IMR-90 (cell line): ENCODE data around the gene RAB38. TPM values are rescaled to one million over a fixed set of nuclear protein-coding genes. Genes with fewer than 3 reads are reported as not detected.

ENCODE experiments used
- ATAC-seq: fragments of 200-7000 bp; cut with Tn5 transposase; 2 replicates; pipeline ENCODE4 v1.9.1; 2020; ENCODE audit warnings: low read depth, mild to moderate bottlenecking, moderate library complexity
- BruUV-seq: library from RNA; stranded (reverse); fragments of 400-500 nt; replicated peaks from 2 replicates; lab custom pipeline; 2021; lab: Mats Ljungman, UMichigan
- CTCF ChIA-PET: fragments of 300-600 bp; formaldehyde crosslinking; extraction: SDS; loops from one replicate; lab custom pipeline; 2021; ENCODE audit warnings: antibody characterized with exemption; lab: Yijun Ruan, JAX
- POLR2A ChIA-PET: fragments of 300-600 bp; sonication (Branson Sonifier 250); formaldehyde crosslinking; loops from one replicate; lab custom pipeline; 2022; ENCODE audit warnings: antibody characterized with exemption; ENCODE audit not compliant: unreplicated experiment; lab: Charles Lee
- DNase-seq: peaks from one replicate; pipeline ENCODE4 v3.0.0; 2013
- H2AFZ ChIP-seq: replicated peaks from 2 replicates; pipeline ENCODE3; 2013; ENCODE audit warnings: low read length, mild to moderate bottlenecking; ENCODE audit not compliant: poor library complexity
- H2AK5ac ChIP-seq: 2 replicates; pipeline ENCODE4 v1.6.1; 2013; ENCODE audit warnings: low read depth, low read length, inconsistent platforms
- H2AK9ac ChIP-seq: replicated peaks from 2 replicates; pipeline ENCODE3; 2013; ENCODE audit warnings: mild to moderate bottlenecking, low read depth, low read length, moderate library complexity; ENCODE audit not compliant: poor library complexity
- H2BK120ac ChIP-seq: 2 replicates; pipeline ENCODE4 v1.6.1; 2013; ENCODE audit warnings: low read depth, low read length, inconsistent platforms
- H2BK15ac ChIP-seq: 3 replicates; pipeline ENCODE4 v1.6.1; 2013; ENCODE audit warnings: low read depth, low read length, inconsistent platforms
- H2BK20ac ChIP-seq: 2 replicates; pipeline ENCODE4 v1.6.1; 2013; ENCODE audit warnings: low read depth, mild to moderate bottlenecking, inconsistent platforms, low read length, moderate library complexity
- H2BK5ac ChIP-seq: 2 replicates; pipeline ENCODE4 v1.6.1; 2013; ENCODE audit warnings: mild to moderate bottlenecking, low read depth, low read length, inconsistent platforms; ENCODE audit not compliant: poor library complexity, severe bottlenecking
- H3K14ac ChIP-seq: replicated peaks from 2 replicates; pipeline ENCODE4 v1.6.1; 2013; ENCODE audit warnings: low read depth, low read length, inconsistent platforms
- H3K18ac ChIP-seq: 2 replicates; pipeline ENCODE4 v1.6.1; 2013; ENCODE audit warnings: low read depth, low read length, control low read depth
- H3K23ac ChIP-seq: 2 replicates; pipeline ENCODE4 v1.6.1; 2013; ENCODE audit warnings: low read depth, low read length, inconsistent platforms
- H3K27ac ChIP-seq: 2 replicates; pipeline ENCODE4 v1.5.1; 2013; ENCODE audit warnings: mild to moderate bottlenecking, control low read depth, low read length; ENCODE audit not compliant: insufficient read depth
- H3K27me3 ChIP-seq: 2 replicates; pipeline ENCODE4 v1.6.1; 2013; ENCODE audit warnings: low read length; ENCODE audit not compliant: control insufficient read depth, insufficient read depth
- H3K36me3 ChIP-seq: 2 replicates; pipeline ENCODE4 v1.6.1; 2013; ENCODE audit warnings: low read length, mixed read lengths; ENCODE audit not compliant: control insufficient read depth, insufficient read depth
- H3K4ac ChIP-seq: 2 replicates; pipeline ENCODE4 v1.6.1; 2013; ENCODE audit warnings: low read depth, low read length, inconsistent platforms
- H3K4me1 ChIP-seq: 2 replicates; pipeline ENCODE4 v1.6.1; 2013; ENCODE audit warnings: low read length, mixed read lengths; ENCODE audit not compliant: control insufficient read depth, insufficient read depth
- H3K4me2 ChIP-seq: 2 replicates; pipeline ENCODE4 v1.6.1; 2013; ENCODE audit warnings: low read depth, mild to moderate bottlenecking, control low read depth, low read length, moderate library complexity
- H3K4me3 ChIP-seq: 2 replicates; pipeline ENCODE4 v1.5.1; 2013; ENCODE audit warnings: low read depth, mild to moderate bottlenecking, control low read depth, low read length, moderate library complexity; ENCODE audit not compliant: insufficient read depth
- H3K56ac ChIP-seq: 2 replicates; pipeline ENCODE4 v1.6.1; 2013; ENCODE audit warnings: low read length, inconsistent platforms; ENCODE audit not compliant: insufficient read depth; ENCODE audit errors: extremely low read depth
- H3K79me1 ChIP-seq, 2 experiments: 2 replicates each; pipeline ENCODE4 v1.6.1; 2013; ENCODE audit warnings: low read length in 2 of 2, inconsistent platforms in 1 of 2, low read depth in 1 of 2
- H3K9ac ChIP-seq: 2 replicates; pipeline ENCODE4 v1.6.1; 2013; ENCODE audit warnings: low read depth, low read length, control low read depth
- H3K9me1 ChIP-seq: 2 replicates; pipeline ENCODE4 v1.6.1; 2013; ENCODE audit warnings: low read length, inconsistent platforms; ENCODE audit not compliant: insufficient read depth
- H3K9me3 ChIP-seq: 2 replicates; pipeline ENCODE4 v1.6.1; 2013; ENCODE audit warnings: low read length; ENCODE audit not compliant: control insufficient read depth, insufficient read depth
- H4K20me1 ChIP-seq: 2 replicates; pipeline ENCODE4 v1.6.1; 2013; ENCODE audit warnings: low read length, inconsistent platforms; ENCODE audit not compliant: insufficient read depth
- H4K5ac ChIP-seq: 2 replicates; pipeline ENCODE4 v1.6.1; 2013; ENCODE audit warnings: mild to moderate bottlenecking, low read depth, low read length, control low read depth
- H4K8ac ChIP-seq, 2 experiments: 2 replicates each; pipeline ENCODE4 v1.6.1; 2013; ENCODE audit warnings: low read depth in 2 of 2, low read length in 2 of 2, control low read depth in 1 of 2, inconsistent platforms in 1 of 2
- H4K91ac ChIP-seq: 2 replicates; pipeline ENCODE4 v1.6.1; 2013; ENCODE audit warnings: low read depth, low read length, inconsistent platforms; ENCODE audit not compliant: insufficient read depth
- BHLHE40 ChIP-seq: fragments of 150-350 bp; IDR thresholded peaks from 2 replicates; pipeline ENCODE4 v1.6.1; 2016; ENCODE audit warnings: mild to moderate bottlenecking, low read depth, low read length
- CEBPB ChIP-seq: IDR thresholded peaks from 2 replicates; pipeline ENCODE4 v1.6.1; 2012; ENCODE audit warnings: low read depth, low read length, improper control_type of control experiment
- CHD1 ChIP-seq: IDR thresholded peaks from 2 replicates; pipeline ENCODE4 v1.6.1; 2012; ENCODE audit warnings: low read depth, low read length, improper control_type of control experiment
- FOS ChIP-seq: fragments of 150-350 bp; IDR thresholded peaks from 2 replicates; pipeline ENCODE4 v1.6.1; 2016; ENCODE audit warnings: low read depth, low read length
- MAFK ChIP-seq: IDR thresholded peaks from 2 replicates; pipeline ENCODE4 v1.6.1; 2012; ENCODE audit warnings: low read depth, low read length, improper control_type of control experiment
- MAZ ChIP-seq: IDR thresholded peaks from 2 replicates; pipeline ENCODE4 v1.6.1; 2012; ENCODE audit warnings: low read depth, mild to moderate bottlenecking, low read length, improper control_type of control experiment, moderate library complexity, borderline replicate concordance
- MXI1 ChIP-seq: IDR thresholded peaks from 2 replicates; pipeline ENCODE4 v1.6.1; 2012; ENCODE audit warnings: low read depth, mild to moderate bottlenecking, low read length, moderate library complexity, borderline replicate concordance
- POLR2A ChIP-seq: IDR thresholded peaks from 2 replicates; pipeline ENCODE4 v1.6.1; 2012; ENCODE audit warnings: mild to moderate bottlenecking, low read depth, low read length
- RAD21 ChIP-seq: IDR thresholded peaks from 2 replicates; pipeline ENCODE4 v1.6.1; 2012; ENCODE audit warnings: low read length, improper control_type of control experiment
- RCOR1 ChIP-seq: IDR thresholded peaks from 2 replicates; pipeline ENCODE4 v1.6.1; 2012; ENCODE audit warnings: mild to moderate bottlenecking, low read length, improper control_type of control experiment; ENCODE audit not compliant: insufficient replicate concordance
- dilution Hi-C: fragments of 300-500 bp; cut with HindIII; formaldehyde crosslinking; loops from one replicate; pipeline ENCODE4 v1.14.3; 2018; ENCODE audit warnings: low sequenced_read_pairs; ENCODE audit not compliant: unreplicated experiment
- in situ Hi-C: fragments of 300-500 bp; cut with MboI; formaldehyde crosslinking; loops from 3 replicates; pipeline ENCODE4 v1.14.3; 2019; ENCODE audit warnings: low sequenced_read_pairs, inconsistent platforms, mixed read lengths
- intact Hi-C: fragments of 100-400 bp; cut with micrococcal nuclease; formaldehyde crosslinking; loops from 2 replicates; pipeline ENCODE4 v1.10.0; 2022
- polyA plus RNA-seq, 3 experiments: library from polyadenylated mRNA; depleted of rRNA; stranded (reverse); fragments of >200 nt; gene quantifications; 2 replicates each; pipeline ENCODE4 v1.2.3, GENCODE V29; 2012; ENCODE audit warnings: low replicate concordance in 1 of 3
- total RNA-seq: library from RNA; depleted of rRNA; stranded (reverse); fragments of >200 nt; gene quantifications from 2 replicates; pipeline ENCODE4 v1.2.3, GENCODE V29; 2012
- TF ChIP-seq, protein P1 (sequence below): fragments of 150-350 bp; IDR thresholded peaks from 2 replicates; pipeline ENCODE4 v1.6.1; 2017; ENCODE audit warnings: mild to moderate bottlenecking, antibody characterized with exemption, low read length, low read depth
- TF ChIP-seq, protein P2 (sequence below): conservative IDR thresholded peaks from 2 replicates; pipeline ENCODE4 v1.5.1; 2012; ENCODE audit warnings: mild to moderate bottlenecking, low read depth, low read length, improper control_type of control experiment
- TF ChIP-seq, protein P3 (sequence below): fragments of 150-350 bp; IDR thresholded peaks from 2 replicates; pipeline ENCODE4 v1.6.1; 2016; ENCODE audit warnings: low read depth, mild to moderate bottlenecking, low read length, moderate library complexity, borderline replicate concordance

The RAB38 gene
- total and polyA plus RNA-seq, 2 of the 4 experiments (the other 2 are of a cell fraction): 5.0 to 6.5 TPM

DNA sequence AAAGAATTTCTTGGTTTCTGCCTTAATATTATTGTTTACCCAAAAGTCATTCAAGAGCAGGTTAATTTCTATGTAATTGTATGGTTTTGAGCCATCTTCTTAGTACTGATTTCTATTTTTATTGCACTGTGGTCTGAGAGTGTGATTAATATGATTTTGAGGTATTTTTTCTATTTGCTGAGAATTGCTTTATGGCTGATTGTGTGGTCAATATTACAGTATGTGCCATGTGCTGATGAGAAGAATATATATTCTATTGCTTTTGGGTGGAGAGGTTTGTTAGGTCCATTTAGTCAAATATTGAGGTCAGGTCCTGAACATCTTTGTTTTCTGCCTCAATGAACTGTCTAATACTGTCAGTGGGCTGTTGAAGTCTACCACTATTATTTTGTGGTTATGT lies 20.7 kb upstream of the RAB38 start:
- Histone ChIP-seq H3K18ac (no peak overlapping the region), H3K9me3 (no peaks in the 10 kb centered on the region; the same call in 1 of the 2 replicates), H2BK20ac (no peak overlapping the region), H3K9ac (no peak overlapping the region), H3K36me3 (no peaks in the 10 kb centered on the region), H3K4me2 (no peak overlapping the region), H3K56ac (no peak overlapping the region), H2AFZ (no peak overlapping the region), H4K5ac (no peak overlapping the region), H2BK5ac (no peak overlapping the region), H3K4me3 (no peak overlapping the region), H3K9me1 (no peaks in the 10 kb centered on the region), H4K8ac (no peak overlapping the region), H4K91ac (no peak overlapping the region), H3K4me1 (no peaks in the 10 kb centered on the region), H2BK15ac (no peak overlapping the region), H3K79me1 (no peaks in the 10 kb centered on the region), H2AK9ac (no peak overlapping the region), H3K27me3 (no peaks in the 10 kb centered on the region), H4K20me1 (no peaks in the 10 kb centered on the region), H2BK120ac (no peak overlapping the region), H2AK5ac (no peak overlapping the region), H3K4ac (no peak overlapping the region), H3K27ac (no peak overlapping the region), H3K14ac (no peak overlapping the region), H3K23ac (no peak overlapping the region)
- ChIA-PET POLR2A (no interaction called here), CTCF (no interaction called here)
- in situ Hi-C loops: no loop called here
- TF ChIP-seq CEBPB (no peak), MXI1 (no peak), POLR2A (no peak), BHLHE40 (no peak), MAFK (no peak), RAD21 (no peak), CHD1 (no peak), MAZ (no peak), FOS (no peak), RCOR1 (no peak)
- TF ChIP-seq, protein P1, sequence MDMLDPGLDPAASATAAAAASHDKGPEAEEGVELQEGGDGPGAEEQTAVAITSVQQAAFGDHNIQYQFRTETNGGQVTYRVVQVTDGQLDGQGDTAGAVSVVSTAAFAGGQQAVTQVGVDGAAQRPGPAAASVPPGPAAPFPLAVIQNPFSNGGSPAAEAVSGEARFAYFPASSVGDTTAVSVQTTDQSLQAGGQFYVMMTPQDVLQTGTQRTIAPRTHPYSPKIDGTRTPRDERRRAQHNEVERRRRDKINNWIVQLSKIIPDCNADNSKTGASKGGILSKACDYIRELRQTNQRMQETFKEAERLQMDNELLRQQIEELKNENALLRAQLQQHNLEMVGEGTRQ: no peak
- TF ChIP-seq, protein P2, sequence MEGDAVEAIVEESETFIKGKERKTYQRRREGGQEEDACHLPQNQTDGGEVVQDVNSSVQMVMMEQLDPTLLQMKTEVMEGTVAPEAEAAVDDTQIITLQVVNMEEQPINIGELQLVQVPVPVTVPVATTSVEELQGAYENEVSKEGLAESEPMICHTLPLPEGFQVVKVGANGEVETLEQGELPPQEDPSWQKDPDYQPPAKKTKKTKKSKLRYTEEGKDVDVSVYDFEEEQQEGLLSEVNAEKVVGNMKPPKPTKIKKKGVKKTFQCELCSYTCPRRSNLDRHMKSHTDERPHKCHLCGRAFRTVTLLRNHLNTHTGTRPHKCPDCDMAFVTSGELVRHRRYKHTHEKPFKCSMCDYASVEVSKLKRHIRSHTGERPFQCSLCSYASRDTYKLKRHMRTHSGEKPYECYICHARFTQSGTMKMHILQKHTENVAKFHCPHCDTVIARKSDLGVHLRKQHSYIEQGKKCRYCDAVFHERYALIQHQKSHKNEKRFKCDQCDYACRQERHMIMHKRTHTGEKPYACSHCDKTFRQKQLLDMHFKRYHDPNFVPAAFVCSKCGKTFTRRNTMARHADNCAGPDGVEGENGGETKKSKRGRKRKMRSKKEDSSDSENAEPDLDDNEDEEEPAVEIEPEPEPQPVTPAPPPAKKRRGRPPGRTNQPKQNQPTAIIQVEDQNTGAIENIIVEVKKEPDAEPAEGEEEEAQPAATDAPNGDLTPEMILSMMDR: no peak
- TF ChIP-seq, protein P3, sequence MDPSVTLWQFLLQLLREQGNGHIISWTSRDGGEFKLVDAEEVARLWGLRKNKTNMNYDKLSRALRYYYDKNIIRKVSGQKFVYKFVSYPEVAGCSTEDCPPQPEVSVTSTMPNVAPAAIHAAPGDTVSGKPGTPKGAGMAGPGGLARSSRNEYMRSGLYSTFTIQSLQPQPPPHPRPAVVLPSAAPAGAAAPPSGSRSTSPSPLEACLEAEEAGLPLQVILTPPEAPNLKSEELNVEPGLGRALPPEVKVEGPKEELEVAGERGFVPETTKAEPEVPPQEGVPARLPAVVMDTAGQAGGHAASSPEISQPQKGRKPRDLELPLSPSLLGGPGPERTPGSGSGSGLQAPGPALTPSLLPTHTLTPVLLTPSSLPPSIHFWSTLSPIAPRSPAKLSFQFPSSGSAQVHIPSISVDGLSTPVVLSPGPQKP: no peak
- DNase-seq (no peak), ATAC-seq (no peak)
- dilution Hi-C loops: no loop called here
- no TSS peak for BruUV-seq
- intact Hi-C loops: no loop called here
